NCI-H146 (cell line): Measurements from ENCODE around the gene TNN.
"Not testable (repeated sequence)": the region's sequence is repeated elsewhere in the genome, so short reads cannot be mapped to it uniquely, and the experiment has no call there.

ENCODE experiments used
- DNase-seq: peaks from one replicate; lab custom pipeline; 2025; lab: John Stamatoyannopoulos, UW

TNN gene, protein sequence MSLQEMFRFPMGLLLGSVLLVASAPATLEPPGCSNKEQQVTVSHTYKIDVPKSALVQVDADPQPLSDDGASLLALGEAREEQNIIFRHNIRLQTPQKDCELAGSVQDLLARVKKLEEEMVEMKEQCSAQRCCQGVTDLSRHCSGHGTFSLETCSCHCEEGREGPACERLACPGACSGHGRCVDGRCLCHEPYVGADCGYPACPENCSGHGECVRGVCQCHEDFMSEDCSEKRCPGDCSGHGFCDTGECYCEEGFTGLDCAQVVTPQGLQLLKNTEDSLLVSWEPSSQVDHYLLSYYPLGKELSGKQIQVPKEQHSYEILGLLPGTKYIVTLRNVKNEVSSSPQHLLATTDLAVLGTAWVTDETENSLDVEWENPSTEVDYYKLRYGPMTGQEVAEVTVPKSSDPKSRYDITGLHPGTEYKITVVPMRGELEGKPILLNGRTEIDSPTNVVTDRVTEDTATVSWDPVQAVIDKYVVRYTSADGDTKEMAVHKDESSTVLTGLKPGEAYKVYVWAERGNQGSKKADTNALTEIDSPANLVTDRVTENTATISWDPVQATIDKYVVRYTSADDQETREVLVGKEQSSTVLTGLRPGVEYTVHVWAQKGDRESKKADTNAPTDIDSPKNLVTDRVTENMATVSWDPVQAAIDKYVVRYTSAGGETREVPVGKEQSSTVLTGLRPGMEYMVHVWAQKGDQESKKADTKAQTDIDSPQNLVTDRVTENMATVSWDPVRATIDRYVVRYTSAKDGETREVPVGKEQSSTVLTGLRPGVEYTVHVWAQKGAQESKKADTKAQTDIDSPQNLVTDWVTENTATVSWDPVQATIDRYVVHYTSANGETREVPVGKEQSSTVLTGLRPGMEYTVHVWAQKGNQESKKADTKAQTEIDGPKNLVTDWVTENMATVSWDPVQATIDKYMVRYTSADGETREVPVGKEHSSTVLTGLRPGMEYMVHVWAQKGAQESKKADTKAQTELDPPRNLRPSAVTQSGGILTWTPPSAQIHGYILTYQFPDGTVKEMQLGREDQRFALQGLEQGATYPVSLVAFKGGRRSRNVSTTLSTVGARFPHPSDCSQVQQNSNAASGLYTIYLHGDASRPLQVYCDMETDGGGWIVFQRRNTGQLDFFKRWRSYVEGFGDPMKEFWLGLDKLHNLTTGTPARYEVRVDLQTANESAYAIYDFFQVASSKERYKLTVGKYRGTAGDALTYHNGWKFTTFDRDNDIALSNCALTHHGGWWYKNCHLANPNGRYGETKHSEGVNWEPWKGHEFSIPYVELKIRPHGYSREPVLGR (N-terminal part only)

GRCh38 chr1:175067362-175068106, at the start of gene TNN:
Gene TNN (plus strand): TSS chr1:175067833. CDS start chr1:175077419, 9,586 bp downstream.
- DNase-seq, result no peak

DNA sequence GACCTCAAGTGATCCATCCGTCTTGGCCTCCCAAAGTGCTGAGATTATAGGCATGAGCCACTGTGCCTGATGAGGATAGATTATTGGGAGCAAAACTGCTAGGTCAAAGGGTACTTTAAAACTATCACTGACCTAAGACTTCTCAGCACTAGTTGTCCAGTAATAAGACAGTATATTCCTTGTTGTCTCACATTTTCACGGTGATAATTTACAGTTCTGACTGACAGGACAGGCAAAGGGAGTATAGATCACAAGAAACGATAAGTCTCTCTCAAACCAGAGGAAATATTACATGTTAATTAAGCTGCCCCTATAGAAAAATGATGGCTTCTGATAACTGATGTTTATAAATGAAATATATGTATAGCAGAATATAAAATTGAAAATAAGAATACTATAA, 48.1 kb upstream of the TNN start:
- no peak for DNase-seq

- peak; percentile 98 for DNase-seq
Measured at GRCh38 chr1:175023043-175023921, 44.4 kb upstream of the TNN start, which contains the start of gene MRPS14. Gene MRPS14 (minus strand): TSS chr1:175023425. CDS start chr1:175023408, 17 bp downstream.

DNA sequence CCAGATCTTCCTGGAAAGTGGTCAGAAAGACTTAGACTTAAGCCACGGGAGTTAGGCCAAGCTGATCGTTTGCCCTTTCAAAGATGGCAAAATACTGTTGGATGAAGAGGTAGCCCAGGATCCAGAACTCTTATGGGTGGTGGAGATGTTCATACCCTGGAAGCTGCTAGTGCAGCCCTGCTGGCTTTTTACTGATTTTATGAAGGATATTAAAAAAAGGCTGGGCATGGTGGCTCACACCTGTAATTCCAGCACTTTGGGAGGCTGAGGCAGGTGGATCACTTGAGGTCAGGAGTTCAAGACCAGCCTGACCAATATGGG, 43.8 kb upstream of the TNN start:
- not testable (repeated sequence) for DNase-seq

DNA sequence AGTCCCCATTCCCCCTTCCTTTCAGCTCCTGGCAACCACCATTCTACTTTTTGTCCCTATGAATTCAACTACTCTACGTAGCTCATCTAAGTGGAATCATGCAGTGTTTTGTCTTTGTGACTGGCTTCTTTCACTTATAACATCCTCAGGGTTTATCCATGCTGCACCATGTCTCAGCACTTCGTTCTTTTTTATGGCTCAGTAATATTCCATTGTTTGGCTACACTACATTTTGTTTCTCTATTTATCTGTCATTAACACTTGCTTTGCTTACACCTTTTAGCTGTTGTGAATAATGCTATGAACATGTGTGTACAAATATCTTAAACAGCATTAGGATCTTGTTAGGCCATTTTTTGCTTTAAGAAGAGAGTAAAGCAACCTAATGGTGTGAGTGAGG, 42.9 kb upstream of the TNN start:
- no peak for DNase-seq

- peak; percentile 75 for DNase-seq
Measured at GRCh38 chr1:175033953-175034352, 33.7 kb upstream of the TNN start.

DNA sequence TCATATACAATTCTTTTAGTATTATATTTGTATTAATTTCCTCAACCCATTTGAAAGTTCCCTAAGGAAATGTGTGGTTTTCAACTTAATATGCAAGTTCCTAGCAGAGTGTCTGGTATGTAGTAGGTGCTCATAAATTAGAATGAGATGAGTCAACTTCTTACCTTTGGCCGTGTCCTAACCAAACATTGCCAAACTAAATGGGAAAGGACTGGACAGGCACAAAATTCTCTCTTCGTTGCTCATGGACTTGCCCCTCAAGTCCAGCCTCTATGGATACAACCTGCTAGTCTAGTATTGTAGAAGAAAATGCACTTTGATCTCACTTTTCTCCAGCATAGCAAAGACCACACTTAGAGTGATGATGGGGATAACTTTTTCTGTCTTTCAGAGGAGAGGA, 32.9 kb upstream of the TNN start:
- no peak for DNase-seq

DNA sequence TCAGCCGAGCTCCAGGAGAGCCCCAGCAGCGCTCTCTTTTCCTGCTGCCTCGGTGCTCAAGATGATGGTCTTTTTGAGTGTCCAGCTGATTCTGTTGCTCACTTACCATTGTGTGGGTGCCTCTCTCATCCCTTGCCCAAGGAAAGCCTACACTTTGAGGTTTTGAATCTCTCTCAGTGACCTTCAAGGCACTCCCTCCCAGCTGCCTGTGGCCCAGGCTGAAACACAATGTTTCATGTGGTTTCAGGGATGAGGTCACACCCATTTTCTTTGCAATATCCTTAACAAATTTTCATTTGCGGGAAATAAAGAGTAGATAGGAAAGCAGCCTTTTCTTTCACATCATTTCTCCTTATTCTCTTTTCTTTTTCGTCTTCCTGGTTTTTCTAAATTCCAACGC, 31.8 kb upstream of the TNN start:
- no peak for DNase-seq

- DNase-seq, result no peak
Measured at GRCh38 chr1:175036476-175036875, 31.2 kb upstream of the TNN start.

DNA sequence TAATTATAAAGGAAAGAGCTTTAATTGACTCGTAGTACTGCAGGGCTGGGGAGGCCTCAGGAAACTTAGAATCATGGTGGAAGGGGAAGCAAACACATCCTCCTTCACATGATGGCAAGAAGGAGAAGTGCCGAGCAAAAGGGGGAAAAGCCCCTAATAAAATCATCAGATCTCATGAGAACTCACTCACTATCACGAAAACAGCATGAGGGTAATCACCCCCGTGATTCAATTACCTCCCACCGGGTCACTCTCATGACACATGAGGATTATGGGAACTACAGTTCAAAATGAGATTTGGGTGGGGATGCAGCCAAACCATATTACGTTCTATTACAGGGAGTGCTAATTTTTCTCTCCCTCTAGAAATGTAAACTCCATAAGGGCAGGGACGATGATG, 30.2 kb upstream of the TNN start:
- DNase-seq, result no peak

GRCh38 chr1:175040324-175040879, 27.2 kb upstream of the TNN start:
- peak; percentile 27 for DNase-seq

DNA sequence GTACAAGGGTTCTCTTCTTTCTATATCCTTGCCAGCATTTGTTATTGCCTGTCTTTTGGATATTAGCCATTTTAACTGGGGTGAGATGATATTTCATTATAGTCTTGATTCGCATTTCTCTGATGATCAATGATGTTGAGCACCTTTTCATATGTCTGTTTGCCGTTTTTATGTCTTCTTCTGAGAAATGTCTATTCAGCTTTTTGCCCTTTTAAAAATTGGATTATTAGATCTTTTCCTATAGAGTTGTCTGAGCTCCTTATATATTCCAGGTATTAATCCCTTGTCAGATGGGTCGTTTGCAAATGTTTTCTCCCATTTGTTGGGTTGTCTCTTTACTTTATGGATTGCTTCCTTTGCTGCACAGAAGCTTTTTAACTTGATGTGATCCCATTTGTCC, 25.0 kb upstream of the TNN start:
- DNase-seq, result no peak

GRCh38 chr1:175043824-175044223, 23.8 kb upstream of the TNN start:
- DNase-seq, result no peak

DNA sequence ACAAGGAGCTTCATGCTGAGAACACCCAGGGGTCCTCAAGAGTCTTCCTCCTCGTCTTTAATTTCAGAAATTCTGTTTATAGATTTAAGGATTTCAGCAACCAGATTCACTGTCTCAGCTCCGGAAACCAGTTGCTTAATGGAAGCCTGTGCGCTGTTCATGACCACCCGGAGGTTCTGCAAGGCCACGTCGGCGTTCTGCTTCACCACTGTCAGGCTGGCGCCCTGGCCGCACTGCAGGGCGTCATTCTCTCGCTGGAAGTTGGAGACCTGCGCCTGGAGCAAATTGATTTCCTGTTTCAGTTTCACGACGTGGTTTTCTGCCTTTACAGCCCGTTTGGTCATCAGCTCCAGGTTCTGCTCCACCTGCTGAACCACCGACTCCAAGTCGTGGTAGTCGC, 23.0 kb upstream of the TNN start:
- DNase-seq, result peak; percentile 33

DNA sequence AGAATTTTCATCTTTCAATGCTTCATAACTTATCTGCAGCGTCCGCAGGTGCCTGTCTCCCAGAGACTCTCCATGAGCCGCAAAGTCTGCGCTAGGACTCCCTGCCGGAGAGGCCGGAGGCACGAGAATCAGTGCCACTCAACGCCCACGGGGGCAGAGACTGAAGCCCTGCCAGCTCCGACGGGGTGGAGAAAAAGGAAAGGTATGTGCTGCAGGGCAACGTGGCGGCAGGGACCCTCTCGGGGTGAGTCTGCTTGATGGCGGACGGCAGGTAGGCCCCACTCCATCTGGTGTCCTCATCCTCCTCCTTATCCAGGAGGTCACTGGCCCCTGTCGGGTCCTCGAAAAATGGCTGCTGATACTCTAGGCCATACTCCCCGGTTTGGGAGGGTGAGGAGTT, 22.5 kb upstream of the TNN start:
- no peak for DNase-seq

- DNase-seq, result no peak
Measured at GRCh38 chr1:175045519-175045918, 22.1 kb upstream of the TNN start.

GRCh38 chr1:175050992-175051391, 16.6 kb upstream of the TNN start:
- no peak for DNase-seq

- no peak for DNase-seq
Measured at GRCh38 chr1:175054736-175055135, 12.9 kb upstream of the TNN start.

DNA sequence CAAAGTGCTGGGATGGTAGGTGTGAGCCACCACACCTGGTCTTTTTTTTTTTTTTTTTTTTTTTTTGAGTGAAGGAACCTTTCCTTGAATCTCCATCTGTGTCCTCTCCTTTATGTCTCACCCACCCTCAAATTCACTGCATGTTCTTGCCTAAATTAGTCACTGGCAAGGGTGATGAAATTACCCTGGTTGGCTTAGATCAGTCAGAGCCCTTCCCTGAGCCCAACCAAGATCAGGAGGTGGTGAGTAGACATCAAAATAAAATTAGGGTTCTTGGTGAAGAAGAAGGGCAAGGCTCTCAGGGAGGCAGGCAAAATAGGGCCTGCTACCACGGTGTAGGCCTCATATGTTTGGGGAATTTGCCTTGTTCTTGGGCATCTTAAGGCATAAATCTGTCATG, 5.3 kb upstream of the TNN start:
- DNase-seq, result no peak

- DNase-seq, result no peak
Measured at GRCh38 chr1:175062858-175063257, 4.8 kb upstream of the TNN start.
